Fibroblast of peridontal ligament (primary cell): ENCODE results near the gene GORASP1.
A peak's percentile ranks its signal among the peaks of the same experiment; 100 is the strongest.

ENCODE experiments used
- DNase-seq: peaks from one replicate; pipeline ENCODE4 v3.0.0-alpha.2; 2010; ENCODE audit errors: extremely low read depth

The GORASP1 gene

DNA sequence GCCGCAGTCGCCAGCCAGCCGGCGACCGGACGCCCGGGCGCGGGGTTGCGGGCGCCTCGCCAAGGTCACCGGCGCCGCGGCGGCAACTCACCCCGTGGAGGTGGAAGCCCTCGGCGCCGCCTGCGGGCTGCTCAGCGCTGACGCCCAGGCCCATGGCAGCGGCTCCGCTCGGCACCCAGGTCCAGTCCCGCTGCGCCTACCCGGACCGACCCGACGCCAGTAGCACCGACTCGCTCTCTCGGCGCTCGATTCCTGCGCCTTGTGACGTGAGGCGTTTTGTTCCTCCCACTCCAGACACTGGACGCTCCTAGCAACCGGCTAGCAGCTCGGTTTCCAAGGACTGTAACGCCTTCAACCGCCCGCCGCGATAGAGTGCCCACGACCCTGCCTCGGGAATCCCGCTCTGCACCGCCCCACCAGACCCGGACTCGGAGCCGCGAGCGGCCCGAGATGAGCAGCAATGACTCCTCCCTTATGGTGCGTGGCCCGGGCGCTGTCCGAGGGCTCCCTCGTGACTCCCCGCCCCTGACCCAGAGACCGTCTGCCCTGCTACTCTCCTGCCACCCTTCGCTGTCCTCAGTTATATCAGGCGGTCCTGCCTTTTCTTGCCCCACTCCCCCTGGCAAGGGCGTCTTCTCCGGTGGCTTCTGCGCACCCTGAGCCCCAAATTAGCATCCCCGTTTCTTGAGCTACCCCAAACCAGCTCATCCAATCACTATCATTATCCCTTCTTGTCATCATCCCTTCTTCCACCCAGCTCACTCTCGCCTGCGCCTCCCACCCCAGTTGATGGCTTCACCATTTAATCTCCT is at the start of gene GORASP1, which contains the start of gene TTC21A:
GORASP1 (minus strand) TSS at position 240 of the 812 bp plus-strand sequence; CDS start at position 154, 86 bp downstream.
TTC21A (plus strand) TSS at position 293 of the 812 bp plus-strand sequence; CDS start at position 451, 158 bp downstream.
- DNase-seq, result peak; percentile 87

DNA sequence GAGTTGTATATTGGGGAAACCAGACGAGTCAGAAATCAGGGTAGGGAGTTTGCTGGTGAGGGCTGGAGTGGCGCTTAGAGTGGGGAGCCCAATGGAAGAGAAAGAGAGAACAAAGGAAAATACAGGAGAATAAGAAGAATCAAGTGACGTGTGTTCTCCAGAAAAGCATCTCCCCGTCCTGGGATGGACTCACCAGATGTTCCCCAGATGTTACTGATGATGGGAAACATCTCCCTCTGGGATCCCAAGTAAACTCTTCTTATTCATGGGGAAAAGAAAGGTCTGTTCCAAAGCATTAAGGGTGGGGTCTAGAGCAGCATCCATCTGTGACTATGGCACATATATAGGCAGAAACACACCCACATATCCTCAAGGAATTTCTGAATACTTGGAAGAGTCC is 49.0 kb upstream of the GORASP1 start:
- DNase-seq, result peak; percentile 21

DNA sequence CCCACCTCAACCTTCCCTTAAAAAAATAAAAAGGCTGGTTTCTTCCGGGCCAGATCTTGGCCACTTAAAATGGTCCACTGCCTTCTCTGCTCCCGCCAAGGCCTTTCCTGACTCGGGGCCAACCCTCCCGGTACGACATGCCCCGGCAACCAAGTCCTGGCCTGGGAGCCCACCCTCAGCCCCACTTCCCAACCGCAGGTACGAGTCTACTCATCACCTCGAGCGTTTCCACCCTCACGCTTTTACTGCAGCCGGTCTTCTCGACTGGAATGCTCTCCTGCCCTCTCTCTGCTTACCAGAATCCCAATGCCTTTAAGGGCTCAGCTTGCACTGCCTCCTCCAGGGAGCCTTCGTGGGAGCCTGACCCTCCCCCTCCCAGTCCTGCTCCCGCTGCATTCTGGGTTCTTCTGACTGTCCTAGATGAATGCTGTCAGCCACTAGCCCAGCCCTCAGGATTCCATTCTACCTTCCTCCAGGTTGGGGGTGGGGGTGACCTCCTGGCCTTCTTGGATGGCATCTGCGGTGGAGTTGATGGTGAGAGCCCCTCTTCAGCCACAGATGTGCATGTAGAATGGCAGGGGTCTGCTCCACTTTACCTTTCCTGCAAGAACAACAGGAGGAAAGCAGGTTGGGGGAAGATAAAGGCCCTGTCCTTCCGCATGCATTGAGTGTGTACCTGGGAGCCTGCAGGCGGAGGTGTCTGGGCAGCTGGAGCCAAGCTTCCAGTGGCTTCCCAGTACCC is 47.0 kb upstream of the GORASP1 start:
- no peak for DNase-seq

DNA sequence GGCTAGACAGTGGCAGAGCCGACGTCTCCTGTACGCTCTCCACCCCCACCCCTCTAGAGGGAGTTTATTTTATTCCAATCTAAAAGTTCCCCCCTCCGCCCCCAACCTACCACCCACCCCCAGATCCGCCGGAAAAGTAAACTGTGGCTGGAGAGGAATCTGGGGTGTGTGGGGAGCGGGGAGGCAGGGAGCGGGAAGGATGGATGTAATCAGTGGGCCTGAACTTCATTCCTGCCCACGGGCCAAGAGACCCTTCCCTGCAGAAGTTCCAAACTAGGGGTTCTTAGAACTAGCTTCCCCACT is 46.5 kb upstream of the GORASP1 start:
- no peak for DNase-seq

DNA sequence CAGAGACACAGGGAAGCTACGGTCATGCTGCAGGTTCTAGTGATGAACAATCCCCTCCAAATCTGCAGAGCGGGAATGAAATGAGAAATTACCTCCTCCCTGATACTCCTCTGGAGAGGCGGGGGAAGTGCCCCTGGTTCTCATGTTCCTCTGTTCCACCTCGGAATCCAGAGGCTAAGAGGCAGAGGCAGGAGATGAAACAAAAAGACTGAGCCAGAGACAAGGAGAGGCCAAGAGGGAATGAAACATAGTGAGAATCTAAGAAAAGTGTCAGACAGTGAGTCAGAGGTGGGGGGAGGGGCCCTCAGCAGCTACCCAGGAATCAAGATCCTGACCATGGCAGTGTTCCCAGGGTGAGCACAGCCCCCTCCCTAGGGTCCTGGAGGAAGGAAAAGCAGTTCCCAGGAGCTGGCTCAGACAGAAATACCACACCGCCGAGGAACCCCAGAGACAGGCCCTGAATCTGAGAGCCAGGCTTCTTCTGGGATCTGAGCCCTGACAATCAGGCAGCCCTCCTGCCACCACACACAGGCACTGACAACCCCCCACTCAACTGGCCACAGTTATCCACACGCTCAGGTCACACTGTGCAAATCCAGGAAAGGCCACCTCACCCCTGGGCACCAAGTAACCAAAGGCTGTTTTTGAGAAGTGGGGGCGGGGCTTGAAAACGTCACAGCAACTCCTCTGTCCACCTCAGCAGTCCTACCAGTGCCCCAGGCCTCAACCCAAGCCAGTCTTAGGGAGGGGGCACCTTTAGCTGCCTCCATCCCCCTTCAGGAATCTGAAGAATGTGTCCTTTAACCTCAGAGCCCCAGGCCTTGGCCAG is 43.6 kb upstream of the GORASP1 start:
- DNase-seq, result peak; percentile 94

DNA sequence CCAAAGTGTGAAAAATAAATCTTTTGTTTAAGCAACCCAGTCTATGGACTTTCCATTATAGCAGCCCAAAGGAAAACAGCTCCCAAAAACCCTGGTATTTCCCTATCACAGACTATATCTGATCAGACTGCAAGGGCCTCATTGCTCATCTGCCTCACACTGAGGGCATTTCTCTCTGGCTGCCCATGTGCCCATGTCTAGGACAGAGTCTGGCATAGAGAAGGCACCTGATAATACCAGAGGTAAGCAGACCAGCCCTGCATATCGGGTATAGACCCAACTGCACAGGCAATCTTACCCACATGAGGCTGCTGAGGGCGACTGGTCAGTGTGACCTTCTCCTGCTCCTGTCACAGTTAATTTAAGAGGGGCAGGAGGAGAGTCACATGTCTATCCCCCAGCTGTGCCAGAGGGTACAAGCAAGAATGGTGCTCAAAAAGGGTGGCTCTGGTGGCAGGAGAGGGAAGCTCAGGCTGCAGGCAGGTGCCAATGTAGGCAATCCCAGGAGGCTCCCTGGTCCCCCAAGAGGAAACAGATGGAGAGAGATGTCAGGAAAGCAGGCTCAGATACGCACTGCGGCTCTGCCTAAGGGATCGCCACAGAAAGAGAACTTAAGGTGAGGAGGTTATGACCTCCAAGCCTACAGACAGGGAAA is 42.8 kb upstream of the GORASP1 start:
- DNase-seq, result no peak

DNA sequence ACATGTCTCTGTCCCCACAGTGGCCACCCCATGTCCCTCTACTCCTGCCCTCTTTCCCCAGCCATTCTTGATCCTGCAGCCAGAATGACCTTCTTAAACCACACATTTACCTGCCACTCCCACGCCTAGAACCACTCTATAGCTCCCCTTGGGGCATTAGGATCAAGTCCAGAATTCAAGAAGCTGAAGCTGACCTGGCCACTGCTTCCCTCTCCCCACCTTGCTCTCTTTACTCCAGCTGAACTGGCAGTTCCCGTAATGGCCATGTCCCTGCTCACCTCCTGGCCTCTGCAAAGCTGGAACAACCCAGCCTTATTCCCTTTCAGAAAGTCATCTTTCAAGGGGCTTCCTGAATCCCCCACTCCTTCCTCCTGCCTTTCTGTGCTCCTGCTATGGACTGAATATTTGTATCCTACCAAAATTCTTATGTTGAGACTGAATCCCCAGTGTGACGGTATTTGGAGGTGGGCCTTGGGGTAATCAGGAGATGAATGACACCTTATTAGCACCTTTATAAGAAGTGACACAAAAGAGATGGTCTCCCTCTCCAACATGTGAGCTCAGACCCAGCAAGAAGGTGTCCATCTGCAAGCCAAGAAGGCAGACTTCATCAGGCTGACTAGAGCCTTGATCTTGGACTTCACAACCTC is 42.2 kb upstream of the GORASP1 start:
- DNase-seq, result no peak

DNA sequence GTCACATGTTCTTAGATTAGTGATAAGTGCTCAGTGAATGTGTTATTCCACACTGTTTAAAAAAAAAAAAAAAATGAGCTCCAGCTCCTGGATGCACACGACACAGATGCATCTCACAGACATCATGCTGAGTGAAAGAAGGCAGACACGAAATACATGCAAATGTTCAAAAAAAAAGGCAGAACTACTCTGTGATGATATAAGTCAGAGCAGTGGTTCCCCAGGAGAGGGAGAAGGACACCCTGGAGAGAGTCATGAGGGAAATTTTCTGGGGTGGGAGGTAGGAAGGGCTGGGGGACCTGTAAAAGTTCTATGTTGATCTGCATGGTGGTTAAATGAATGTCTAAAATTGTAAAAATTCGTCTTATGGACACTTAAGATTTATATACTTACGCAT is 41.6 kb upstream of the GORASP1 start:
- no peak for DNase-seq

DNA sequence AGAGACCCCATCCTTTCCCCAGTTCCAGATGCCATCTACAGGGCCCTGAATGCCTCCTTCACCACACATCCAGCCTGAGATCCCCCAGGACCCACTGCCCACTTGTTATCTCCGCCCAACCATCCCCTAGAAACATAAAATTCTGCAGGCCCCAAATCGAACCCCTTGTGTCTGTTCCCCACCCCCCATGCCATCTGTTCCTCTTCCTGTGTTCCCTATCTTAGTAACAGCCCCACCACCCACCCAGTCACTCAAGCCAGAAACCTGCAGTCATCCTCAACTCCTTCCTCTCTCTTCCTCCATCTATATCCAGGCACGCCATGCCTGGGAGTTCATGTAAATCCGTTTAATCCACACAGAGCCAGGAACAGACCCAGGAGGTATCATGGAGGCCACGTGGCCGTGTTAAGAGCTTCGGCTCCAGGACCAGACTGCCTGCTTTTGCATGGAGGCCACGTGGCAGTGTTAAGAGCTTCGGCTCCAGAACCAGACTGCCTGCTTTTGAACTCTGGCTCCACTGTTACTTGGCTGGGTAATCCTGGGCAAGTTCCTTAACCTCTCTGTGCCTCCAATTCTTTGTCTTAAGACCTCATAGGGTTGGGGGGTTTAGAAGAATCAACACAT is 41.1 kb upstream of the GORASP1 start:
- no peak for DNase-seq

DNA sequence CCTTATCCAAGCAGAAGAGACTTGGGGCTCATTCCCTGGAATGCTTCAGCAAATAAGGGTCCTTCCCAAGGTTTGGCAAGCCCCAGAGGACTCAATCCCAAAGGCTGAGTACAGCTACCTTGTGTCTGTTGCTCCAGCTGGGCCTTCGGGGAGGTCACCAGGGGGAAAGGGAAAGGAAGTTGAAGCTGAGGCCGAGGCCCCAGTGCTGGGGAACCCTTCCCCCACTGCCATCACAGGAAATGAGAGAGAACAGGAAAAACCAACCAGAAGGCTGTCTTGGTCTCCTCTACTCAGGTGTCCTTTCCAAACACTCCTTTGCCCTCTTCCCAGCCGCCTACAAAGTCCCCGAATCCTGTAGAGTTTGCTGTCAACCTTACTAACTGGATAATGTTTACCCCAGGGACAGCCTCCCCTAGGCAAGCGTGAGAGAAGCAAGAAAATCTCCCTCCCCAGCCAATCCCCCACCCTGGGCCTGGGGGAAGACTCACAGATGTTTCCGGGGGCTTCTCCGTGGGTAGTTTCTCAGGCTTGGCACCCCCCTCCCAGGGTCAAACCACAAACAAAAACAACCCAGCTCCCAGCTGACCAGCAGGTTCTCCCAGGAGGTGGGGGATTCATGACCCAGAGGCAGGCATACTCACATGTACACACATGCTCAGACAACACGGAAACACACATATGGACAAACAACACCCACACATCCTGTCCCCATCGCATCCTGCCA is 40.4 kb upstream of the GORASP1 start:
- no peak for DNase-seq

DNA sequence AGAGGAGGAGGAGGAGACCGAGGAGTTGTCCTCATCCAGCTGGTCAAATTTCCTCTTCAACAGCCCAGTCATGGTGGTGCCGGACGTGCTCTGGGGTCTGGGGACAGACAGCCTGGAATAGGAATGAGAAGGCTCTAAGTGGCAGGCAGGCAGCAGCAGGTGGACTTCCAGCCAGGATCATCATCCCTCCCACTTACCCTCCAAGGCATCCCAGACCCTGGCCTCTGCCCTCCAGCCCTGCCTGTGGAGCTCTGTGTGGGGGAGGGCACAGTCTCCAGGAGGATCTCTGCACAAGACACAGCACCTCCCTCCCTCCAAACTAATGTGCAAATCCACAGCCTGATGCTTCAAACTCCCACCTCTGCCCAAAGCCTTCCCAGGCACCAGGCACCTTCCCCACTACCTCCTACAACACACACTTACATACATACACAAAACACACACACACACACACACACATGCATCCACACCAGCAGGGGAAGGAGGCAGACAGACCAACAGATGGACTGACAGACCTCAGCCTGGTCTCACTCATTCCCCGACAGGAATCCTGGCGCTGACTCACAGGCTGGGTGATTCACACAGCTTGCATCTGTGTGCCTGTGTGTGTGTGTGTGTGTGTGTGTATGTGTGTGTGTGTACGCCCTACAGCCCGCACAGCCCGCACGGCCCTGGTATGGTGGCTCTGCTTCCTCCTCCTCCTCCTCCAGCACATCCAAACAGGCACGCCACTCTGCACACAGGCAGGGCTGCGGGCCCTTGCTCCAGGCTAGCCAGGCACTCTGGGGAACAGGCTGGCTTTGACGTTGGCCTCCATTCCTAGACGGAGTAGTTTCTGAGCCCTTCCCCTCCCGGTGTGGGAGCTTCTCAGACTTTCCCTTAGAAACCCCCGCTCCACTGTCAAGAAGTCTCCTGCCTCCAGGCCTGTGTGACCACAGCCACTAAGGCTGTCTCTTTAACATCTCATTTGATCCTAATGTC is 39.5 kb upstream of the GORASP1 start:
- DNase-seq, result peak; percentile 95

DNA sequence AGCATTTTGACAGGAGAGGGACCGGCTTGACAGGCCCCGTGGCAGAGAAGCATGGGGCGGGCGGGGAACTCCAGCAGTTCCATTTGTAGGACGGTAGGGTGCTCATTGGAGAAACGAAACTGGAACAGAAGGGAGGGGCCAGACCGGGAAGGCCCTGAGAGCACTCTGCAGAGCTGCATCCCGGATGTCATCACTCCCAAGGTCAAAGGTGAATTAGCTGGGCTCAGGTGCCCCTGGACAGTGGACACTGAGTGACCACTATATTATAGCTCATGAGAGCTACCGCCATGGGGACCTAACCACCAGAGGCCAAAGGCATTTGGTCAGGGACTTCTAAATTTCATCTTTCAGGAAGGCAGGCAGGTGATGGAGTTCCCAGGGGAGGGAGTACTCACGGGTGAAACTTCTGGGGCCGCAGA is 38.7 kb upstream of the GORASP1 start:
- DNase-seq, result no peak

DNA sequence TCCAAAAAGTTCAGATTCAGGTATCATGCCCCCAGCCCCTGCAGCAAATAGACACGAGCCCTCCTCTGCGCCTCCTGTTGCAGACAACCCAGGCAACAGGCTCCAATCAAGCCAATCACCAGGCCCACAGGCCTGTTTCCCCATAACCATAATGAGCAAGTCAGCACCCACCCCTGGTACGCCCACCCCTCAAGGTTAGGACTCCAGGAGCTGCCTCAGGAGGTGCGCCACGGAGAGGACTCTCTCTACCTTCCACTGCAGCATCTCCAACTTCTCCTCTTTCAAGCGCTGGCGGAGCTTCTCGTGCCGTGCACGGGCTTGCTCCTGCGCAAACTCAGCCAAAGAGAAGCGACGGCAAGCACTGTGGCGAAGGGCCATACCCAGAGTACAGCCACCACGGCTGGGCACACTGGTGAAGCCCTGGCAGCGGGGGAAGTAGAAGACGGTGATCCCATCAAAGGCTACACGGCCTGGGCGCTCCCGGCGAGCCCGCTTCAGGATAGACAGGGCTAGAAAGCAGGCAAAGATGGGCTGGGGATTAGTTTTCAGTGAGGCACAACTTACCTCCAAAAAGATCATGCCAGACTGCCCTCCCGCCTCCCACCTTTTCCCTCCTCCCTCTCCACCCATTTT is 37.4 kb upstream of the GORASP1 start:
- DNase-seq, result no peak

DNA sequence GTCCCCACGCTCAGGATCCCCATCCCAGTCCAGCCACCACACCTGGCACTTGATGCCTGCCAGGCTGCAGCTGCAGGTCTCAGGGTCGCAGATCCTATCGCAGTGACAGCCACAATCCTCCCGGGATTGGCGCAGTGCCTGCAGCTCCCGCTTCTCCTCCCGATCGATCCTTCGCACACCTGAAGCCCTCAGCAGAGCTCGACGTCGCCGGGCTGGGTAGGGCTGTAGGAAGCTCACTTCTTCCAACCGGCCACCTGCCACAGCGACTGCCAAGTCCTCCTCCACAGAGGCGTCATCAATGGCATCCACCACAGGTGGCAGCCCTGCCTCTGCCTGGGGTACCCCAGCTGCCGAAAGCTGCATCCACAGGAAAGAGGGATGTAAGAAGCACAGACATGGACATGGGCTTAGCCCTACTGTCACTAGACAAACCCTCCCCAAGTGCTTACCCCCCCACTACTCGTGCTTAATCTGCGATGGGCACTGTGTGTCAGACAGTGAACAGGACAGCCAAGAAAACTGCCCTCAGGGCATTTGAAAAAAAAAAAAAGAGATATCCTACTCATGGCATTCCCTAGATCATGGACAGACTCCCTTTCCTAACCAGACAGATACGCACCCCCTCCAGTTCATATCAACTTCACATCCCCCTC is 36.8 kb upstream of the GORASP1 start:
- no peak for DNase-seq

DNA sequence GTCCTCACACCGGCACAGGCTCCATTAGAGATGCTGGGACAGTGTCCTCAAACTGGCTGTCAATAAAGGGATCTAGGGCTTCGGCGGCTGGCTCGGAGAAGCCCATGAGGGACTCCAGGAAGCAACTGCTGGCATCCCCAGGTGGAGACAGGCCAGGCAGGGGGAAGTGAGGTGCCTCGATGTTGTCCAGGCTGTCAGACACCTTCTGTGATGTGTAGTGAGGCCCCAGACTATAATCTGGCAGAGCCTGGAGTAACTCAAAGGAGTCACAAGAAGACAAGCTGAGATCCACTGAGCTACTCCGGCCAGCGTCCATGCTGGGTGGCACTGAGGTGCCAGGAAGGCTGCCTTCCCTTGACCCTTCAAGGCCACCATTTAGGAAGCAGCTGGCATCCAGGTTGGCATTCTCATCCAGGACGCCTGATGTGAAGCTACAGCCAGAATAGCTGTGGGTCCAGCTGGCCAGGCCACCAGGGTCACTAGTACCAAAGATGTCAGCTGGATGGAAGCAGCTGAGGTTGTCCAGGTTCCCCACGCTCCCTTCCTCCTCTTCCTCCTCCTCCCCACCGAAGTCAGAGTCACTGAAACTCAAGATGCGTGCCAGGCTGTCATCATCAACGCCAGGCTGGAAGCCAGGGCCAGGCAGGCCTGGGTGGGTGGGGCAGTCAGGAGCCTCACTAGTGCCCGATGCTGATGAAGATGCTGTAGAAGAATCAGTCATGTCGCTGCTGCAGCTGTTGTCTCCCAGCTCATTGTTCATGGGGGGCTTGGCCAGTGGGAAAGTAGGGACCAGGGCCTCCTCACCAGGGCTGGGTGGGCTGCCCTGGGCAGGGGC is 35.8 kb upstream of the GORASP1 start:
- DNase-seq, result no peak

DNA sequence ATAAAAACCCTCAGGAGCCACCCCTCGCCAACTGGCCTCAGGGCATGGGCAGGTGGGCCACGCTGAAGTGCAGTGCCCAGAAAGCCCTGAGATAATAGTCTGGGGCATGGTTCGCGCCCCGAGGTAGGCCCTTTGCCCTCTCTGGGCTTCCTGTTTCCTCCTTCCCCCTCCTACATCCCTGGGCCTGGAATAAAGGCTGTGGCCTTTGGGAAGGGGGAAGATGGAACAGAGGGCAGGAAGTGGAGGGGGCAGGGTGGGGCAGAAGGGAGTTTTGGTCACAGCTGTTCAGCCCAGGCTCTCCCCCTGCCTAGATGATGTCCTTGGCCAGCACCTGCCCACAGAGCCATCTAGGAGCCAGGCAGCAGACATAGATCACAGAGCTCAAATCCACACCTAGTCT is 34.6 kb upstream of the GORASP1 start:
- no peak for DNase-seq
